WTC11 (cell line): ENCODE data around the gene CPPED1.

Experiments used
- CTCF ChIP-seq: fragments of 200-600 bp; IDR thresholded peaks from 2 replicates; pipeline ENCODE4 v1.8.0; 2022; ENCODE audit warnings: antibody characterized with exemption
- TF ChIP-seq, protein P1 (sequence below): sonication (generic); formaldehyde crosslinking; IDR thresholded peaks from 2 replicates; pipeline ENCODE4 v1.8.1; 2022; ENCODE audit warnings: low read depth, mild to moderate bottlenecking, moderate library complexity, missing genetic modification reagents, borderline replicate concordance

DNA sequence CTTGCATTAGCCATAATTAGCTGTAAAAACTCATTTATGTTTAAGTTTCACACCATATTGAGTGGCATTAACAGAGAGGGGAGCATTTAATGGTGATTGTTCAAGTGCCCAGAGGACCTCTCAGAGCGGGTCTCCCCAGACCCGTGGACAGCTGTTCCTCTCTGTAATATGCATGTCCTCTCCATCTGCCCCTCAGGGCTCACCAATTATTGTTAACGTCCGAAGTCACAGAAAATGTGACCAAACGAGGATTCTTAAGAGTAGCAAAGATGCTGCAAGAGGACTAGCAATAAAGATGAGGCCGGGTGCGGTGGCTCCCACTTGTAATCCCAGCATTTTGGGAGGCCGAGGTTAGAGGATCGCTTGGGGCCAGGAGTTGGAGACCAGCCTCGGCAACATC is 130.2 kb downstream of the CPPED1 start:
- no peak for TF ChIP-seq CTCF
- TF ChIP-seq, protein P1, sequence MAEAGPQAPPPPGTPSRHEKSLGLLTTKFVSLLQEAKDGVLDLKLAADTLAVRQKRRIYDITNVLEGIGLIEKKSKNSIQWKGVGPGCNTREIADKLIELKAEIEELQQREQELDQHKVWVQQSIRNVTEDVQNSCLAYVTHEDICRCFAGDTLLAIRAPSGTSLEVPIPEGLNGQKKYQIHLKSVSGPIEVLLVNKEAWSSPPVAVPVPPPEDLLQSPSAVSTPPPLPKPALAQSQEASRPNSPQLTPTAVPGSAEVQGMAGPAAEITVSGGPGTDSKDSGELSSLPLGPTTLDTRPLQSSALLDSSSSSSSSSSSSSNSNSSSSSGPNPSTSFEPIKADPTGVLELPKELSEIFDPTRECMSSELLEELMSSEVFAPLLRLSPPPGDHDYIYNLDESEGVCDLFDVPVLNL (CRISPR knock-in tag), result no peak
